ENCODE measurements around the gene RNF215. TPM values are rescaled to one million over a fixed set of nuclear protein-coding genes. Genes with fewer than 3 reads are reported as not detected.

Gene RNF215
- total and polyA plus RNA-seq, 8 donors, result 6.0 to 13.9 (median 9.4) TPM

DNA sequence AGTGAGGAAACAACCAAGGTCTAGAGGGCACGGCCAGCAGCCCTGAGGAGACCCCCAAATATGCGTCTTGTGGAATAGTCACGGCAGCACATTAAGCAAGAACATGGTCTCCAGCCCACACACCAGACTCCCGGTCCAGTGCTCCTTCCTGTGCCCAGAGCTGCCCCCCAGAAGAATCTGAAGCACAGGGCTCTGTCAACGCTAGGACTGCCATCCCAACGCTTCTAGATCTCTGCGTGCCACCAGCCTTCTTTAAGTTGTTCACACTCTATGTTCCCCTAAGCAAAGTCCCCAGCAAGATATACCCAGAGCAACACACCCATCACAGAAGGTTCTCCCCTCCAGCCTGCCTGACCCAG is 6.1 kb upstream of the RNF215 start:
- H3K36me3 ChIP-seq, result no peaks in the 10 kb centered on the region
- H3K4me3 ChIP-seq, result no peak overlapping the region
- FAIRE-seq (no peak), DNase-seq (no peak), ATAC-seq (no peak)
- no peaks in the 10 kb centered on the region for H3K9me3 ChIP-seq
- intact Hi-C loops (cut with DNase I), result no loop called here
- peaks cover 0 to 5% (median 0%) of the 10 kb centered on the region in 3 donors for H3K4me1 ChIP-seq
- WGBS, 2 donors, result 74 to 79% methylated on average over 7 of the region's 7 CpGs
- TF ChIP-seq, protein P1, sequence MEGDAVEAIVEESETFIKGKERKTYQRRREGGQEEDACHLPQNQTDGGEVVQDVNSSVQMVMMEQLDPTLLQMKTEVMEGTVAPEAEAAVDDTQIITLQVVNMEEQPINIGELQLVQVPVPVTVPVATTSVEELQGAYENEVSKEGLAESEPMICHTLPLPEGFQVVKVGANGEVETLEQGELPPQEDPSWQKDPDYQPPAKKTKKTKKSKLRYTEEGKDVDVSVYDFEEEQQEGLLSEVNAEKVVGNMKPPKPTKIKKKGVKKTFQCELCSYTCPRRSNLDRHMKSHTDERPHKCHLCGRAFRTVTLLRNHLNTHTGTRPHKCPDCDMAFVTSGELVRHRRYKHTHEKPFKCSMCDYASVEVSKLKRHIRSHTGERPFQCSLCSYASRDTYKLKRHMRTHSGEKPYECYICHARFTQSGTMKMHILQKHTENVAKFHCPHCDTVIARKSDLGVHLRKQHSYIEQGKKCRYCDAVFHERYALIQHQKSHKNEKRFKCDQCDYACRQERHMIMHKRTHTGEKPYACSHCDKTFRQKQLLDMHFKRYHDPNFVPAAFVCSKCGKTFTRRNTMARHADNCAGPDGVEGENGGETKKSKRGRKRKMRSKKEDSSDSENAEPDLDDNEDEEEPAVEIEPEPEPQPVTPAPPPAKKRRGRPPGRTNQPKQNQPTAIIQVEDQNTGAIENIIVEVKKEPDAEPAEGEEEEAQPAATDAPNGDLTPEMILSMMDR (IDR thresholded peaks at IDR 0.05), result no peak
- H3K27ac ChIP-seq, result no peak overlapping the region
- H3K27me3 ChIP-seq, result no peaks in the 10 kb centered on the region

DNA sequence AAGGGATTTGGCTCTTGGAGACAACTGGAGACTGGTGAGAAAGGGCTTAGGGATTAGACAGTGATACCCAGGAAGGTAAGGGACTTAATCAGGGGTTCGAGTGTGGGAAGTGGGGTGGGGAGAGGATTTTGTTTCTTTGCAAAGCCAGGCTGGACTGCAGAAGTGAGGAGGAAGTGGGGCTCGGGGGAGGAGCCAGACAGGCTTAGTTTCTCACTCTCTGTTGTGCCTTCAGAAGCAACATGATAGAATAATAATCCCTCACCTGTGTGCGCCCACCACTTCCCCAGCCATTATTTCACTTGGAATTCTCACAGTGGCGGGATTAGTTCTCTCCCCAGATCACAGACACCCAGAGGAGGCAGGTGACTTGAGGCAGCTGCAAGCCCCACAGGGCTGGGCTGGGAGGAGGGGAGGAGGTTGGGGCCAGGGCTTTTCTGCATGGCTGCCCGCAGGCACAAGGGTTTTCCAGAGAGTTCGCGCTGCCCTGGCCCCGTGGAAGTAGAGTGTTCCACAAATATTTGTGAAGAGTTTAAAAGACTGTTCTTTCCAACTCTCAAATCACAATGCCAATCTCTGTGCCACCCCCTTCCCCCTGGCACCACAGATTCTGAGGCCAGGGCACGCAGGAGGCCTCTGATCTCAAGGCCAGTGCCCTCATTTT is 5.6 kb upstream of the RNF215 start:
- WGBS, 2 donors, result 70 to 75% methylated on average over 9 of the region's 9 CpGs
- H3K9me3 ChIP-seq, result no peaks in the 10 kb centered on the region
- intact Hi-C loops (cut with DNase I), result no loop called here
- DNase-seq (no peak), ATAC-seq (no peak), FAIRE-seq (no peak)
- TF ChIP-seq, protein P1 (IDR thresholded peaks at IDR 0.05), result no peak
- no peak overlapping the region for H3K4me3 ChIP-seq
- no peaks in the 10 kb centered on the region for H3K27me3 ChIP-seq
- no peak overlapping the region for H3K27ac ChIP-seq
- H3K4me1 ChIP-seq, result peaks cover 0 to 5% (median 0%) of the 10 kb centered on the region in 3 donors
- H3K36me3 ChIP-seq, result no peaks in the 10 kb centered on the region

DNA sequence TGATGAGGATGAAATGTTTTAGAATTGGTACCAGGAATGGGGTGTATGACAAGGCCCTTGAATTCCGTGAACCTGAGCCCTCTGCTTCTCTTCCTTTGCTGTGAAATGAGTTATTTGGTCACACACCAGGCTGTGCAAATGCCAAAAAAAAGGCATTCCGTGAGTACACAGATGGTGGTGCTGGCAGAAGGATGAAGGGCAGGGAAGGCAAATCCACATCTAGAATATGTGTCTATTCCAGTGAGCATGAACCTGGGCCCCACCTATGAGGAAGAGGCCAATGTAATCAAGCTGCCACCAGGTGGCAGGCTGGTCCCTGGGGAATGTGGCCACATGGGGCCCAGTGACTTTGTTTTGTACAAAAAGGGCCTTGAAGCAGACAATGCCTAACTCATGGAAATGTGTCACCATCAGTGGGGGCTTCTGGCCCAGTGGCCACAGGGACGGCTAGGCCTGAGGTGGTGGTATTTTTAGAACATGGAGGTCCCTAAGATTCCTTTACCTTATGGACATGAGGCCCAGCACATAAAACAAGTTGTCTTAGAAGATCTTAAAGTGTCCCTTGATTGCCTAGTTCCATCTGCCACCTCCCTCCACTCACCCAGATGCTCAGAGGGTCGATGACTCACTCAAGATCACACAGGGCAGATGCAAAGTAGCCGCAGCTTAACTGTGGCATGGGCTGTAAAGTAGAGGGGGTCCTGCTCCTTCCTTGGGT is 3.9 kb upstream of the RNF215 start:
- 44 to 46% methylated on average over 5 of the region's 5 CpGs for WGBS, 2 donors
- intact Hi-C loops (cut with DNase I), result no loop called here
- FAIRE-seq (no peak), DNase-seq (peak; percentile 65 to 87 (median 80)), ATAC-seq (peak; percentile 54 to 80 (median 72))
- Histone ChIP-seq H3K27me3 (no peaks in the 10 kb centered on the region), H3K36me3 (no peaks in the 10 kb centered on the region), H3K9me3 (no peaks in the 10 kb centered on the region), H3K4me3 (no peak overlapping the region), H3K27ac (no peak overlapping the region), H3K4me1 (peaks cover 0 to 3% (median 0%) of the 10 kb centered on the region in 3 donors)
- TF ChIP-seq, protein P1 (IDR thresholded peaks at IDR 0.05), result peak; percentile 73 to 85 (median 76)

DNA sequence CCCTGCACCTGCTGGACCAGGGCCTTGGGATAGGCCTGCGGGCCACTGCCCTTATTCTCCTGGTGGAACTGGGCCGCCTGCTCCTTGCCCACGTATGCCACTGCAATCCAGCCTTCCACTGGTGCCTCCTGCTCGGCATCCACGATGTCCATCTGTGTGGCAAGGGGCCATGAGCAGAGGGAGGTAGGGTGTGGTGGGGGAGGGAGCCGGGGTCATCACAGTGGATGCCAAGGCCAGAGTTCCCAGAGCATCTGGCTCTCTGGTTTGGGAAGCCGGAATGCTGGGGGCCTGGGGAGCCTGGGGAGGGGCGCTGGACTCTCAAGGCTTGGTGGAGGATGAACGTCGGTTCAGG is 627 bp downstream of the RNF215 start:
- DNase-seq, result peak in 2 of 6 donors; percentile 25 to 55
- no peak for ATAC-seq
- Histone ChIP-seq H3K4me3 (peak overlapping the region; percentile 43 to 63 (median 58)), H3K9me3 (no peaks in the 10 kb centered on the region), H3K27me3 (no peaks in the 10 kb centered on the region), H3K27ac (peak overlapping the region in 1 of 4 donors; percentile 41), H3K4me1 (peaks cover 0 to 6% (median 0%) of the 10 kb centered on the region in 3 donors), H3K36me3 (no peaks in the 10 kb centered on the region)
- 17 to 20% methylated on average over 9 to 10 of the region's 10 CpGs for WGBS, 2 donors
- TF ChIP-seq, protein P1 (IDR thresholded peaks at IDR 0.05), result no peak
- no peak for FAIRE-seq
- intact Hi-C loops (cut with DNase I), result loop anchor here in 2 of 3 donors (5.0 kb wide), 3 partner anchors 99 to 274 kb away; partner anchors contain the start of gene CASTOR1 (in 1 of the 2)
